Skin epidermis (tissue), 12 donors: ENCODE measurements around the gene SLC35A4.
"Not testable (repeated sequence)": the region's sequence is repeated elsewhere in the genome, so short reads cannot be mapped to it uniquely, and the experiment has no call there.

Experiments used
- H3K27ac ChIP-seq, 21 experiments: fragments of 200-600 bp; sonication (generic) in 11 of 21; one replicate each; pipeline ENCODE4 v1.5.0; 2020; ENCODE audit warnings: mild to moderate bottlenecking in 3 of 21, inconsistent platforms in 2 of 21, moderate library complexity in 2 of 21
- H3K4me3 ChIP-seq, 7 experiments: fragments of 200-600 bp; sonication (generic) in 2 of 7; one replicate each; pipeline ENCODE4 v1.5.0; 2020; ENCODE audit warnings: inconsistent platforms in 2 of 7, mild to moderate bottlenecking in 2 of 7, moderate library complexity in 1 of 7

Gene SLC35A4

GRCh38 chr5:140576776-140577201, 12.2 kb downstream of the SLC35A4 start:
- Histone ChIP-seq H3K27ac (peak overlapping the region in 3 of 21 experiments; percentile 18 to 43 (median 24)), H3K4me3 (no peak overlapping the region)

- not testable (repeated sequence) for H3K4me3 ChIP-seq, H3K27ac ChIP-seq
These were observed 14.6 kb downstream of the SLC35A4 start for GRCh38 chr5:140579188-140579747.

- Histone ChIP-seq H3K4me3 (no peak overlapping the region), H3K27ac (no peak overlapping the region)
These were observed 22.9 kb downstream of the SLC35A4 start for GRCh38 chr5:140587495-140587894.

GRCh38 chr5:140588311-140589070, 23.9 kb downstream of the SLC35A4 start:
- H3K27ac ChIP-seq: peak overlapping the region in 6 of 21 experiments; percentile 1 to 50 (median 19)
- no peak overlapping the region for H3K4me3 ChIP-seq

- H3K27ac ChIP-seq: peak overlapping the region in 7 of 21 experiments; percentile 6 to 63 (median 46)
- no peak overlapping the region for H3K4me3 ChIP-seq
These were observed 26.2 kb downstream of the SLC35A4 start for GRCh38 chr5:140590861-140591260.

- Histone ChIP-seq H3K27ac (peak overlapping the region in 4 of 21 experiments; percentile 46 to 63 (median 58)), H3K4me3 (peak overlapping the region in 1 of 7 experiments; percentile 4)
These were observed 27.2 kb downstream of the SLC35A4 start for GRCh38 chr5:140591747-140592372.

- Histone ChIP-seq H3K4me3 (peak overlapping the region in 3 of 7 experiments; percentile 13 to 21 (median 20)), H3K27ac (peak overlapping the region in 6 of 21 experiments; percentile 29 to 69 (median 47))
These were observed 28.4 kb downstream of the SLC35A4 start for GRCh38 chr5:140593070-140593469.

- H3K4me3 ChIP-seq: no peak overlapping the region
- peak overlapping the region in 12 of 21 experiments; percentile 5 to 69 (median 48) for H3K27ac ChIP-seq
These were observed 29.5 kb downstream of the SLC35A4 start for GRCh38 chr5:140594169-140594568.

GRCh38 chr5:140595538-140596300, 31.1 kb downstream of the SLC35A4 start:
- Histone ChIP-seq H3K4me3 (no peak overlapping the region), H3K27ac (peak overlapping the region in 13 of 21 experiments; percentile 4 to 65 (median 31))

GRCh38 chr5:140596321-140596741, 31.7 kb downstream of the SLC35A4 start:
- peak overlapping the region in 9 of 21 experiments; percentile 4 to 54 (median 25) for H3K27ac ChIP-seq

GRCh38 chr5:140598836-140599235, 34.2 kb downstream of the SLC35A4 start:
- Histone ChIP-seq H3K27ac (no peak overlapping the region), H3K4me3 (no peak overlapping the region)

More at GRCh38 chr5:140596321-140596741, 31.7 kb downstream of the SLC35A4 start:
- H3K4me3 ChIP-seq: no peak overlapping the region

GRCh38 chr5:140600096-140600495, 35.5 kb downstream of the SLC35A4 start:
- Histone ChIP-seq H3K27ac (no peak overlapping the region), H3K4me3 (no peak overlapping the region)

- Histone ChIP-seq H3K4me3 (no peak overlapping the region), H3K27ac (peak overlapping the region in 5 of 21 experiments; percentile 31 to 71 (median 53))
These were observed 37.5 kb downstream of the SLC35A4 start for GRCh38 chr5:140602147-140602546.

- peak overlapping the region in 4 of 21 experiments; percentile 5 to 23 (median 14) for H3K27ac ChIP-seq
- H3K4me3 ChIP-seq: not testable (repeated sequence)
These were observed 38.7 kb downstream of the SLC35A4 start for GRCh38 chr5:140603446-140603698.

GRCh38 chr5:140603734-140604133, 39.1 kb downstream of the SLC35A4 start:
- peak overlapping the region in 2 of 21 experiments; percentile 5 to 23 for H3K27ac ChIP-seq

GRCh38 chr5:140605879-140606278, 41.3 kb downstream of the SLC35A4 start:
- no peak overlapping the region for H3K4me3 ChIP-seq
- H3K27ac ChIP-seq: peak overlapping the region in 1 of 21 experiments; percentile 21

More at GRCh38 chr5:140603734-140604133, 39.1 kb downstream of the SLC35A4 start:
- no peak overlapping the region for H3K4me3 ChIP-seq

- Histone ChIP-seq H3K4me3 (no peak overlapping the region), H3K27ac (no peak overlapping the region)
These were observed 42.4 kb downstream of the SLC35A4 start for GRCh38 chr5:140607031-140607430.

GRCh38 chr5:140608722-140609121, 44.1 kb downstream of the SLC35A4 start:
- no peak overlapping the region for H3K4me3 ChIP-seq
- peak overlapping the region in 13 of 21 experiments; percentile 12 to 70 (median 41) for H3K27ac ChIP-seq

- peak overlapping the region in 17 of 21 experiments; percentile 1 to 70 (median 38) for H3K27ac ChIP-seq
These were observed 44.5 kb downstream of the SLC35A4 start for GRCh38 chr5:140609126-140609525.

More at GRCh38 chr5:140609126-140609525, 44.5 kb downstream of the SLC35A4 start:
- no peak overlapping the region for H3K4me3 ChIP-seq
